ENCODE data around the gene PSMD14. TPM values are rescaled to one million over a fixed set of nuclear protein-coding genes. Genes with fewer than 3 reads are reported as not detected.

Gene PSMD14
- polyA plus RNA-seq, 1 experiment, result 95.3 TPM

- ChIA-PET POLR2A (interaction anchor here (0.5 kb wide), 1 partner anchor 1193 kb away, joined by 3 read pairs; no protein-coding TSS in a partner anchor), CTCF (interaction anchor here (0.6 kb wide), 1 partner anchor 173 kb away, joined by 5 read pairs; no protein-coding TSS in a partner anchor)
- DNase-seq (ENCODE audit: low read depth, low spot score), result no peak
- Histone ChIP-seq H3K4me3 (ENCODE audit: low read depth, low read length) (peak overlapping the region; percentile 57), H3K27ac (ENCODE audit: low read depth, low read length) (no peak overlapping the region), H3K9me3 (ENCODE audit: control insufficient read depth, insufficient read depth, low read length) (peaks cover 6% of the 10 kb centered on the region; the same call in 1 of the 2 replicates), H3K27me3 (ENCODE audit: control insufficient read depth, insufficient read depth, low read length) (peaks cover 48% of the 10 kb centered on the region)
- TF ChIP-seq CTCF (IDR thresholded peaks at IDR 0.05; ENCODE audit: low read depth, low read length), result peak; percentile 21
Observed at GRCh38 chr2:161414042-161415033, 106.1 kb downstream of the PSMD14 start.

GRCh38 chr2:161415034-161415986 is 107.1 kb downstream of the PSMD14 start:
- Histone ChIP-seq H3K9me3 (ENCODE audit: control insufficient read depth, insufficient read depth, low read length) (peaks cover 6% of the 10 kb centered on the region; the same call in 1 of the 2 replicates), H3K27ac (ENCODE audit: low read depth, low read length) (no peak overlapping the region), H3K27me3 (ENCODE audit: control insufficient read depth, insufficient read depth, low read length) (peaks cover 58% of the 10 kb centered on the region), H3K4me3 (ENCODE audit: low read depth, low read length) (peak overlapping the region; percentile 57)
- ChIA-PET CTCF (no interaction called here), POLR2A (interaction anchor here (0.5 kb wide), 1 partner anchor 1192 kb away, joined by 3 read pairs; no protein-coding TSS in a partner anchor)
- DNase-seq (ENCODE audit: low read depth, low spot score), result no peak
- TF ChIP-seq CTCF (IDR thresholded peaks at IDR 0.05; ENCODE audit: low read depth, low read length), result no peak

DNA sequence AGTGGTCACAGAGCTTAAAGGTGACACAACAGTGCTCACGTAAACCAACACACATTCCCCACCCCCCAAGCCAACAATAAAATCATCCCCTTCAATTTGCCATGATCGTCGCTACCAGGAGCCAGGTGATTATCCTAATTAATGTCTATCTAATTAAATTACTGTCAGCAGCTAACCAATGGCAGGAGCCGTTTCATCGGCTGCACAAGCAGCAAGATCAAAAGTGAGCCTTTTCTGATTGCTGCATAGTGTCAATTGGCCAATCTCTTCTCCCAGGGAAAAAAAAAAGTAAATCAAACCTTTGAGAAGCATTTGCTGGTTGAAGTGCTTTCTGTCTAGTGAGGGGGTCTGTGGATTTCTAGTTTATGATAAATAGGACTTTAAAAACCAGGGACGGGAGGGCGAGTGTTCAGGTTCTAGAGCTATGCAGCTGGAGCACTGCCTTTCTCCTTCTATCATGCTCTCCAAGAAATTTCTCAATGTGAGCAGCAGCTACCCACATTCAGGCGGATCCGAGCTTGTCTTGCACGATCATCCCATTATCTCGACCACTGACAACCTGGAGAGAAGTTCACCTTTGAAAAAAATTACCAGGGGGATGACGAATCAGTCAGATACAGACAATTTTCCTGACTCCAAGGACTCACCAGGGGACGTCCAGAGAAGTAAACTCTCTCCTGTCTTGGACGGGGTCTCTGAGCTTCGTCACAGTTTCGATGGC is 107.9 kb downstream of the PSMD14 start, which contains the start of gene TBR1:
TBR1 (plus strand) TSS at position 311 of the 721 bp plus-strand sequence; CDS start at position 425, 114 bp downstream.
- TF ChIP-seq CTCF (IDR thresholded peaks at IDR 0.05; ENCODE audit: low read depth, low read length), result no peak
- Histone ChIP-seq H3K4me3 (ENCODE audit: low read depth, low read length) (peak within 1 kb of the TSS; percentile 10; the same call in 1 of the 2 replicates), H3K27ac (ENCODE audit: low read depth, low read length) (no peak within 1 kb of the TSS), H3K9me3 (ENCODE audit: control insufficient read depth, insufficient read depth, low read length) (peaks cover 6% of the 10 kb centered on the region; the same call in 1 of the 2 replicates), H3K27me3 (ENCODE audit: control insufficient read depth, insufficient read depth, low read length) (peaks cover 67% of the 10 kb centered on the region)
- DNase-seq (ENCODE audit: low read depth, low spot score), result no peak
- CTCF ChIA-PET, result no interaction called here
- POLR2A ChIA-PET, result no interaction called here

- Histone ChIP-seq H3K27me3 (ENCODE audit: control insufficient read depth, insufficient read depth, low read length) (peaks cover 74% of the 10 kb centered on the region), H3K4me3 (ENCODE audit: low read depth, low read length) (no peak overlapping the region), H3K27ac (ENCODE audit: low read depth, low read length) (no peak overlapping the region), H3K9me3 (ENCODE audit: control insufficient read depth, insufficient read depth, low read length) (peaks cover 6% of the 10 kb centered on the region; the same call in 1 of the 2 replicates)
- CTCF ChIA-PET, result no interaction called here
- POLR2A ChIA-PET, result no interaction called here
- TF ChIP-seq CTCF (IDR thresholded peaks at IDR 0.05; ENCODE audit: low read depth, low read length), result no peak
- no peak for DNase-seq (ENCODE audit: low read depth, low spot score)
Observed at GRCh38 chr2:161416708-161417437, 108.6 kb downstream of the PSMD14 start.

Data from AG04450 (cell line).